PC-9 (cell line): Measurements from ENCODE around the gene WT1. TPM values are rescaled to one million over a fixed set of nuclear protein-coding genes. Genes with fewer than 3 reads are reported as not detected.

ENCODE experiments used
- BruUV-seq: library from RNA; stranded (reverse); fragments of 400-500 nt; replicated peaks from 2 replicates; lab custom pipeline; 2021; lab: Mats Ljungman, UMichigan
- CTCF ChIA-PET: fragments of 300-600 bp; sonication (Branson Sonifier 250); formaldehyde crosslinking; loops from one replicate; lab custom pipeline; 2022; ENCODE audit warnings: antibody characterized with exemption; lab: Charles Lee
- POLR2A ChIA-PET: fragments of 300-600 bp; sonication (Branson Sonifier 250); formaldehyde crosslinking; loops from one replicate; lab custom pipeline; 2022; ENCODE audit warnings: antibody characterized with exemption; ENCODE audit not compliant: unreplicated experiment; lab: Charles Lee
- DNase-seq, 2 experiments: peaks; one replicate each; pipeline versions ENCODE4 v3.0.0 to v3.0.0-alpha.2; 2015 to 2022; ENCODE audit warnings: mixed read lengths in 1 of 2
- H2AFZ ChIP-seq: fragments of 200-600 bp; sonication (generic); 2 replicates; pipeline ENCODE4 v1.8.1; 2017; ENCODE audit warnings: antibody characterized with exemption
- H3F3A ChIP-seq: fragments of 200-600 bp; sonication (generic); 2 replicates; pipeline ENCODE4 v1.8.1; 2017; ENCODE audit warnings: antibody characterized with exemption, mild to moderate bottlenecking, low read depth; ENCODE audit not compliant: insufficient read depth
- H3K27ac ChIP-seq: fragments of 200-600 bp; sonication (generic); 2 replicates; pipeline ENCODE4 v1.6.1; 2016; ENCODE audit warnings: mixed run types
- H3K27me3 ChIP-seq: fragments of 200-600 bp; sonication (generic); 2 replicates; pipeline ENCODE4 v1.6.1; 2016; ENCODE audit warnings: low read depth, mixed run types; ENCODE audit not compliant: insufficient read depth
- H3K36me3 ChIP-seq: fragments of 200-600 bp; sonication (generic); 2 replicates; pipeline ENCODE4 v1.6.1; 2016; ENCODE audit warnings: low read depth, mixed run types
- H3K4me1 ChIP-seq: fragments of 200-600 bp; sonication (generic); replicated peaks from 2 replicates; pipeline ENCODE4 v1.6.1; 2016; ENCODE audit warnings: mixed run types; ENCODE audit not compliant: insufficient read depth
- H3K4me2 ChIP-seq: fragments of 200-600 bp; sonication (generic); 2 replicates; pipeline ENCODE4 v1.6.1; 2017; ENCODE audit warnings: mixed run types
- H3K4me3 ChIP-seq: fragments of 200-600 bp; sonication (generic); 2 replicates; pipeline ENCODE4 v1.6.1; 2016; ENCODE audit warnings: mixed run types
- H3K79me2 ChIP-seq: fragments of 200-600 bp; sonication (generic); 2 replicates; pipeline ENCODE4 v1.6.1; 2017; ENCODE audit warnings: low read depth, mixed run types
- H3K9me2 ChIP-seq: fragments of 200-600 bp; sonication (generic); 2 replicates; pipeline ENCODE4 v1.8.1; 2017; ENCODE audit warnings: mild to moderate bottlenecking; ENCODE audit not compliant: insufficient read depth
- H3K9me3 ChIP-seq: fragments of 200-600 bp; sonication (generic); 2 replicates; pipeline ENCODE4 v1.8.1; 2016; ENCODE audit warnings: low read depth; ENCODE audit not compliant: insufficient read depth
- H4K20me1 ChIP-seq: fragments of 200-600 bp; sonication (generic); 2 replicates; pipeline ENCODE4 v1.8.1; 2017; ENCODE audit not compliant: insufficient read depth
- CTCF ChIP-seq: fragments of 200-600 bp; sonication (generic); conservative IDR thresholded peaks from 2 replicates; pipeline ENCODE4 v1.6.1; 2017; ENCODE audit warnings: mixed run types, antibody characterized with exemption, mild to moderate bottlenecking, moderate library complexity
- EZH2 ChIP-seq: fragments of 200-600 bp; sonication (generic); IDR thresholded peaks from 2 replicates; pipeline ENCODE4 v1.8.0; 2017; ENCODE audit warnings: antibody characterized with exemption, low read depth
- intact Hi-C: fragments of 100-400 bp; cut with micrococcal nuclease; formaldehyde crosslinking; loops from one replicate; pipeline ENCODE4 v1.10.0; 2022; ENCODE audit not compliant: unreplicated experiment
- total RNA-seq: library from RNA; stranded (reverse); gene quantifications from 2 replicates; pipeline ENCODE4 v1.2.3, GENCODE V29; 2021

WT1 gene
- total RNA-seq, 1 experiment from 2014 or later, result not detected

- Histone ChIP-seq H3K27me3 (0 out of 2 replicates have a peak, but pooled peaks cover 9% of the 10 kb centered on the region), H3K4me2 (no peak overlapping the region), H2AFZ (no peak overlapping the region), H3K79me2 (no peaks in the 10 kb centered on the region), H3K36me3 (no peaks in the 10 kb centered on the region), H3K9me3 (no peaks in the 10 kb centered on the region), H4K20me1 (no peaks in the 10 kb centered on the region), H3K27ac (no peak overlapping the region), H3K4me1 (no peaks in the 10 kb centered on the region), H3K9me2 (no peaks in the 10 kb centered on the region), H3K4me3 (no peak overlapping the region), H3F3A (no peaks in the 10 kb centered on the region)
- DNase-seq, result no peak
- no TSS peak for BruUV-seq
- intact Hi-C loops, result no loop called here
- TF ChIP-seq EZH2 (no peak), CTCF (no peak)
- ChIA-PET POLR2A (no interaction called here), CTCF (no interaction called here)
Measured at GRCh38 chr11:32396331-32396730, 39.0 kb downstream of the WT1 start.

GRCh38 chr11:32395127-32395526 lies 40.2 kb downstream of the WT1 start:
- ChIA-PET POLR2A (no interaction called here), CTCF (no interaction called here)
- DNase-seq, result no peak
- Histone ChIP-seq H3K27ac (no peak overlapping the region), H3K4me2 (no peak overlapping the region), H3K9me3 (no peaks in the 10 kb centered on the region), H2AFZ (no peak overlapping the region), H3K36me3 (no peaks in the 10 kb centered on the region), H3K4me1 (no peaks in the 10 kb centered on the region), H4K20me1 (no peaks in the 10 kb centered on the region), H3K9me2 (no peaks in the 10 kb centered on the region), H3F3A (no peaks in the 10 kb centered on the region), H3K79me2 (no peaks in the 10 kb centered on the region), H3K27me3 (0 out of 2 replicates have a peak, but pooled peaks cover 9% of the 10 kb centered on the region), H3K4me3 (no peak overlapping the region)
- BruUV-seq, result no TSS peak
- TF ChIP-seq EZH2 (no peak), CTCF (no peak)
- intact Hi-C loops, result no loop called here

- Histone ChIP-seq H3K9me2 (no peaks in the 10 kb centered on the region), H4K20me1 (no peaks in the 10 kb centered on the region), H3K4me1 (no peaks in the 10 kb centered on the region), H3K27me3 (0 out of 2 replicates have a peak, but pooled peaks cover 4% of the 10 kb centered on the region), H3K36me3 (no peaks in the 10 kb centered on the region), H3K27ac (no peak overlapping the region), H2AFZ (no peak overlapping the region), H3K9me3 (no peaks in the 10 kb centered on the region), H3K4me3 (no peak overlapping the region), H3K4me2 (no peak overlapping the region), H3K79me2 (no peaks in the 10 kb centered on the region), H3F3A (no peaks in the 10 kb centered on the region)
- ChIA-PET CTCF (interaction anchor here (0.7 kb wide), 1 partner anchor 17 kb away, joined by 9 read pairs; no protein-coding TSS in a partner anchor), POLR2A (no interaction called here)
- intact Hi-C loops, result no loop called here
- TF ChIP-seq CTCF (no peak), EZH2 (no peak)
- no TSS peak for BruUV-seq
- no peak for DNase-seq
Measured at GRCh38 chr11:32392840-32393239, 42.5 kb downstream of the WT1 start.
